Vagina (tissue), 2 donors: ENCODE results near the gene CST11. TPM values are rescaled to one million over a fixed set of nuclear protein-coding genes. Genes with fewer than 3 reads are reported as not detected.

Source experiments
- DNase-seq, 2 donors: peaks; one replicate each; pipeline ENCODE4 v3.0.0-alpha.2; 2017; ENCODE audit errors: extremely low spot score in 2 of 2
- H3K27ac ChIP-seq: fragments of 200-600 bp; sonication (generic); one replicate; pipeline ENCODE4 v1.5.1; 2019
- H3K27me3 ChIP-seq: fragments of 200-600 bp; sonication (generic); one replicate; pipeline ENCODE4 v1.5.1; 2019
- H3K36me3 ChIP-seq, 2 donors: fragments of 200-600 bp; sonication (generic); one replicate each; pipeline ENCODE4 v1.5.1; 2017 to 2019
- H3K4me1 ChIP-seq: fragments of 200-600 bp; sonication (generic); one replicate; pipeline ENCODE4 v1.5.1; 2019
- H3K4me3 ChIP-seq, 2 donors: fragments of 200-600 bp; sonication (generic); 1 replicate in 1 of 2; 2 replicates in 1 of 2; pipeline ENCODE4 v1.5.1; 2016 to 2019
- H3K9me3 ChIP-seq: fragments of 200-600 bp; sonication (generic); one replicate; pipeline ENCODE4 v1.5.1; 2019
- CTCF ChIP-seq, 3 experiments: fragments of 450-650 bp in 2 of 3; fragments of 200-600 bp in 1 of 3; sonication (generic) in 1 of 3; IDR thresholded peaks; one replicate each; pipeline ENCODE4 v1.5.1; 2017 to 2019; ENCODE audit warnings: antibody characterized with exemption in 3 of 3, mild to moderate bottlenecking in 2 of 3, moderate library complexity in 2 of 3
- POLR2A ChIP-seq, 2 donors: fragments of 450-650 bp; IDR thresholded peaks; one replicate each; pipeline ENCODE4 v1.6.1; 2017; ENCODE audit warnings: antibody characterized with exemption in 2 of 2, mild to moderate bottlenecking in 2 of 2, moderate library complexity in 2 of 2
- POLR2AphosphoS5 ChIP-seq, 2 donors: sonication (generic); formaldehyde crosslinking; IDR thresholded peaks; one replicate each; pipeline ENCODE4 v1.9.0; 2017; ENCODE audit warnings: antibody characterized with exemption in 2 of 2, mild to moderate bottlenecking in 2 of 2, low read depth in 1 of 2; ENCODE audit not compliant: insufficient read depth in 1 of 2
- intact Hi-C: fragments of 100-400 bp; cut with DNase I; formaldehyde crosslinking; loops from one replicate; pipeline ENCODE4 v1.15.1; 2023
- total RNA-seq: library from RNA; depleted of rRNA; stranded (reverse); fragments of >200 nt; gene quantifications from one replicate; pipeline ENCODE4 v1.2.3, GENCODE V29; 2016

Gene CST11
- total RNA-seq, 1 donor from 2014 or later: not detected

- peaks cover 23% of the 10 kb centered on the region for H3K4me1 ChIP-seq
- no peaks in the 10 kb centered on the region for H3K27me3 ChIP-seq
- no peaks in the 10 kb centered on the region for H3K9me3 ChIP-seq
- H3K4me3 ChIP-seq: no peak overlapping the region
- no peak for DNase-seq
- intact Hi-C loops: no loop called here
- H3K27ac ChIP-seq: no peak overlapping the region
- no peaks in the 10 kb centered on the region for H3K36me3 ChIP-seq
- no peak for TF ChIP-seq POLR2AphosphoS5 (IDR thresholded peaks at IDR 0.05; ENCODE audit: insufficient read depth in 1 of 2, low read depth in 1 of 2)
- TF ChIP-seq POLR2A (IDR thresholded peaks at IDR 0.05): no peak
- no peak for TF ChIP-seq CTCF (IDR thresholded peaks at IDR 0.05)
Measured at GRCh38 chr20:23410916-23411695, 41.6 kb downstream of the CST11 start.

GRCh38 chr20:23409800-23410199 is 42.9 kb downstream of the CST11 start:
- H3K27ac ChIP-seq: no peak overlapping the region
- intact Hi-C loops: no loop called here
- no peaks in the 10 kb centered on the region for H3K36me3 ChIP-seq
- H3K9me3 ChIP-seq: no peaks in the 10 kb centered on the region
- H3K4me1 ChIP-seq: peaks cover 14% of the 10 kb centered on the region
- no peak overlapping the region for H3K4me3 ChIP-seq
- TF ChIP-seq CTCF (IDR thresholded peaks at IDR 0.05) (no peak), POLR2AphosphoS5 (IDR thresholded peaks at IDR 0.05; ENCODE audit: insufficient read depth in 1 of 2, low read depth in 1 of 2) (no peak), POLR2A (IDR thresholded peaks at IDR 0.05) (no peak)
- no peaks in the 10 kb centered on the region for H3K27me3 ChIP-seq
- no peak for DNase-seq

GRCh38 chr20:23408957-23409356 is 43.7 kb downstream of the CST11 start:
- no peak for DNase-seq
- Histone ChIP-seq H3K4me1 (peaks cover 16% of the 10 kb centered on the region), H3K36me3 (no peaks in the 10 kb centered on the region), H3K27me3 (no peaks in the 10 kb centered on the region), H3K4me3 (no peak overlapping the region), H3K27ac (no peak overlapping the region), H3K9me3 (no peaks in the 10 kb centered on the region)
- intact Hi-C loops: no loop called here
- TF ChIP-seq POLR2AphosphoS5 (IDR thresholded peaks at IDR 0.05; ENCODE audit: insufficient read depth in 1 of 2, low read depth in 1 of 2): no peak
- no peak for TF ChIP-seq CTCF (IDR thresholded peaks at IDR 0.05)
- TF ChIP-seq POLR2A (IDR thresholded peaks at IDR 0.05): no peak

- intact Hi-C loops: no loop called here
Measured at GRCh38 chr20:23407781-23408464, 44.8 kb downstream of the CST11 start.

More at GRCh38 chr20:23407781-23408464, 44.8 kb downstream of the CST11 start:
- TF ChIP-seq POLR2A (IDR thresholded peaks at IDR 0.05) (no peak), POLR2AphosphoS5 (IDR thresholded peaks at IDR 0.05; ENCODE audit: insufficient read depth in 1 of 2, low read depth in 1 of 2) (no peak), CTCF (IDR thresholded peaks at IDR 0.05) (no peak)
- Histone ChIP-seq H3K9me3 (no peaks in the 10 kb centered on the region), H3K4me1 (peaks cover 21% of the 10 kb centered on the region), H3K27me3 (no peaks in the 10 kb centered on the region), H3K4me3 (no peak overlapping the region), H3K27ac (no peak overlapping the region), H3K36me3 (no peaks in the 10 kb centered on the region)
- DNase-seq: no peak
